Endothelial cell of umbilical vein (primary cell): ENCODE measurements around the gene RNF222. TPM values are rescaled to one million over a fixed set of nuclear protein-coding genes. Genes with fewer than 3 reads are reported as not detected.

Experiments
- BruUV-seq: library from RNA; stranded (reverse); fragments of 400-500 nt; replicated peaks from 2 replicates; lab custom pipeline; 2021; lab: Mats Ljungman, UMichigan
- CTCF ChIA-PET: fragments of 300-600, 350-600 bp; sonication (Branson Sonifier 250); formaldehyde crosslinking; loops from one replicate; lab custom pipeline; 2021; ENCODE audit warnings: antibody characterized with exemption, inconsistent platforms; lab: Charles Lee
- POLR2A ChIA-PET: fragments of 300-600, 350-600 bp; sonication (Branson Sonifier 250); formaldehyde crosslinking; loops from one replicate; lab custom pipeline; 2021; ENCODE audit warnings: antibody characterized with exemption, inconsistent platforms; lab: Charles Lee
- DNase-seq: peaks from one replicate; pipeline ENCODE4 v3.0.0-alpha.2; 2011; ENCODE audit warnings: low read depth, low spot score
- FAIRE-seq: peaks from 2 replicates; lab custom pipeline; 2011; peaks lifted over from hg19 to GRCh38; lab: Jason Lieb, UNC
- H2AFZ ChIP-seq: 2 replicates; pipeline ENCODE4 v1.6.0; 2012; ENCODE audit warnings: low read depth, low read length, control low read depth, inconsistent platforms
- H3K27ac ChIP-seq: 2 replicates; pipeline ENCODE4 v1.5.1; 2011; ENCODE audit warnings: low read depth, mild to moderate bottlenecking, control low read depth, low read length, moderate library complexity; ENCODE audit not compliant: insufficient read depth
- H3K27me3 ChIP-seq, 2 experiments: 2 replicates each; pipeline versions ENCODE4 v1.6.0 to v1.6.1; 2011; ENCODE audit warnings: low read length in 2 of 2, mixed read lengths in 1 of 2; ENCODE audit not compliant: control insufficient read depth in 2 of 2, insufficient read depth in 2 of 2
- H3K36me3 ChIP-seq, 2 experiments: 2 replicates in 1 of 2; 3 replicates in 1 of 2; pipeline ENCODE4 v1.5.1; 2011; ENCODE audit warnings: low read length in 2 of 2, mild to moderate bottlenecking in 1 of 2, moderate library complexity in 1 of 2; ENCODE audit not compliant: control insufficient read depth in 2 of 2, insufficient read depth in 2 of 2; ENCODE audit errors: extremely low read depth in 1 of 2
- H3K4me1 ChIP-seq: 3 replicates; pipeline ENCODE4 v1.5.1; 2011; ENCODE audit warnings: mild to moderate bottlenecking, low read length; ENCODE audit not compliant: control insufficient read depth, insufficient read depth; ENCODE audit errors: extremely low read depth
- H3K4me2 ChIP-seq: 2 replicates; pipeline ENCODE4 v1.6.1; 2011; ENCODE audit warnings: low read length, control low read depth, mixed read lengths; ENCODE audit not compliant: insufficient read depth
- H3K4me3 ChIP-seq, 3 experiments: fragments of 200-600 bp in 1 of 3; sonication (generic), shearing (Covaris generic) in 1 of 3; replicated peaks in 1 of 3; 2 replicates each; pipeline ENCODE4 v1.5.1; 2011 to 2016; ENCODE audit warnings: control low read depth in 3 of 3, low read length in 3 of 3, mild to moderate bottlenecking in 2 of 3, inconsistent platforms in 1 of 3, low read depth in 1 of 3, moderate library complexity in 1 of 3; ENCODE audit not compliant: insufficient read depth in 1 of 3
- H3K79me2 ChIP-seq: 2 replicates; pipeline ENCODE4 v1.6.0; 2012; ENCODE audit warnings: low read length, inconsistent platforms; ENCODE audit not compliant: control insufficient read depth, insufficient read depth
- H3K9ac ChIP-seq: replicated peaks from 2 replicates; pipeline ENCODE3; 2011; ENCODE audit warnings: low read length, control low read depth; ENCODE audit not compliant: insufficient read depth; ENCODE audit errors: extremely low read depth
- H3K9me1 ChIP-seq: replicated peaks from 3 replicates; pipeline ENCODE4 v1.6.0; 2011; ENCODE audit warnings: mild to moderate bottlenecking, low read length; ENCODE audit not compliant: control insufficient read depth, insufficient read depth; ENCODE audit errors: extremely low read depth
- H3K9me3 ChIP-seq: replicated peaks from 2 replicates; pipeline ENCODE4 v1.5.1; 2012; ENCODE audit warnings: low read length, inconsistent platforms; ENCODE audit not compliant: control insufficient read depth, insufficient read depth
- H4K20me1 ChIP-seq: replicated peaks from 2 replicates; pipeline ENCODE3; 2011; ENCODE audit warnings: mild to moderate bottlenecking, low read length; ENCODE audit not compliant: control insufficient read depth, insufficient read depth; ENCODE audit errors: extremely low read depth
- CTCF ChIP-seq, 2 donors: IDR thresholded peaks; 1 replicate in 1 of 2; 2 replicates in 1 of 2; pipeline ENCODE4 v1.5.1; 2011; ENCODE audit warnings: low read length in 2 of 2, mild to moderate bottlenecking in 2 of 2, moderate library complexity in 2 of 2, control low read depth in 1 of 2, inconsistent platforms in 1 of 2, low read depth in 1 of 2; ENCODE audit not compliant: insufficient read depth in 1 of 2; ENCODE audit errors: extremely low read depth in 1 of 2
- EZH2 ChIP-seq: IDR thresholded peaks from 2 replicates; pipeline ENCODE4 v1.6.1; 2012; ENCODE audit warnings: borderline replicate concordance, low read depth, mild to moderate bottlenecking, moderate library complexity, low read length, inconsistent platforms; ENCODE audit not compliant: severe bottlenecking
- FOS ChIP-seq: IDR thresholded peaks from 2 replicates; pipeline ENCODE4 v1.6.1; 2011; ENCODE audit warnings: mild to moderate bottlenecking, low read length, moderate library complexity, borderline replicate concordance; ENCODE audit not compliant: insufficient read depth
- GATA2 ChIP-seq: IDR thresholded peaks from 2 replicates; pipeline ENCODE4 v1.7.0; 2011; ENCODE audit warnings: low read depth, mild to moderate bottlenecking, moderate library complexity, mixed read lengths, low read length; ENCODE audit not compliant: insufficient read length, insufficient read depth
- JUN ChIP-seq: IDR thresholded peaks from 2 replicates; pipeline ENCODE4 v1.6.1; 2011; ENCODE audit warnings: borderline replicate concordance, low read depth; ENCODE audit not compliant: insufficient read length, insufficient read depth
- MAX ChIP-seq: IDR thresholded peaks from 2 replicates; pipeline ENCODE4 v1.6.1; 2011; ENCODE audit not compliant: insufficient read depth, insufficient read length
- MYC ChIP-seq: IDR thresholded peaks from one replicate; pipeline ENCODE4 v1.6.1; 2011; ENCODE audit warnings: mild to moderate bottlenecking, low read depth, low read length
- POLR2A ChIP-seq: IDR thresholded peaks from 2 replicates; pipeline ENCODE4 v1.6.1; 2012; ENCODE audit warnings: low read depth, mild to moderate bottlenecking, control low read depth, low read length
- POLR2AphosphoS5 ChIP-seq: IDR thresholded peaks from 2 replicates; pipeline ENCODE4 v1.6.1; 2012; ENCODE audit warnings: low read depth, mild to moderate bottlenecking, control low read depth, low read length, moderate library complexity; ENCODE audit not compliant: insufficient read depth
- dilution Hi-C: fragments of 300-500 bp; cut with MboI; formaldehyde crosslinking; loops from one replicate; pipeline ENCODE4 v1.15.0; 2019; ENCODE audit warnings: low sequenced_read_pairs; ENCODE audit not compliant: extremely low pct_ligation_motif_present
- intact Hi-C: fragments of 100-400 bp; cut with micrococcal nuclease; formaldehyde crosslinking; loops from one replicate; pipeline ENCODE4 v1.10.0; 2022
- polyA plus RNA-seq, 4 experiments: library from polyadenylated mRNA; depleted of rRNA in 3 of 4; stranded (reverse) in 3 of 4; unstranded in 1 of 4; fragments of >200 nt; gene quantifications; 2 replicates each; pipeline versions ENCODE4 v1.2.1 to v1.2.3, GENCODE V29; 2011 to 2012; ENCODE audit warnings: missing spikeins in 1 of 4
- total RNA-seq: library from RNA; stranded (reverse); gene quantifications from 2 replicates; pipeline ENCODE4 v1.2.3, GENCODE V29; 2021

Gene RNF222
- total and polyA plus RNA-seq, 2 donors (not counting 3 experiments of a cell fraction or from before 2014, with no cell fraction given), result not detected

DNA sequence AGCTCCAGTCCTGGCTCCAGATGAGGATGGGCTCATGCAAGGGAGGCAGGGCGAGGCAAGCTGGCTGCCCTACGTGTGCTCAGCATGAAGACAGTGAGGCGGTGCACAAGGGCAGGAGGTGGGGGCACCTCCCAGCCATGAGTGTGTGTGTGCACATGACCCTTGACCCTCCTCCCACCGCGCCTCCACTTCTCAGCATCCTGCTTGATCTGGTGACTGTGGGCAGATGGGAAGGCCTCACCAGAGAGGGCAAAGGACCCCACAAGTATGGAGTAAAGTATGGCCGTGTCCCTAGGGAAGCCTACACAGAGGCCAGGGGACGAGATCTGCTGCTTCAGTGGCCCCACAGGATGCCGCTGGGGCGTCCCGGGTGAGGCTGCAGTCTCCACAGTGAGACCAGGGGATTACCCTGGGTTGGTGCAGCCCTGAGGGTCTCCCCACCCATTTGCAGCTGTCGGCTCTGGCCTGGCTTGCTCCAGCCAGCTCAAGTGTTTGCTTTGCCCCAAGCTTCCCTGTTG, 7.9 kb upstream of the RNF222 start:
- no peak overlapping the region for H3K9ac ChIP-seq
- no peak for TF ChIP-seq CTCF (IDR thresholded peaks at IDR 0.05; ENCODE audit: extremely low read depth in 1 of 2, insufficient read depth in 1 of 2, low read depth in 1 of 2, low read length in 2 of 2)
- no peak for TF ChIP-seq POLR2A
- no peak for TF ChIP-seq MYC
- TF ChIP-seq GATA2, result no peak
- TF ChIP-seq JUN, result no peak
- no peak for TF ChIP-seq POLR2AphosphoS5
- TF ChIP-seq MAX, result no peak
- TF ChIP-seq FOS, result no peak
- no peak for TF ChIP-seq EZH2
- no peak overlapping the region for H3K4me2 ChIP-seq
- no peaks in the 10 kb centered on the region for H3K36me3 ChIP-seq
- no peaks in the 10 kb centered on the region for H3K79me2 ChIP-seq
- ChIA-PET CTCF (interaction anchor here (0.7 to 1.8 kb wide), 3 partner anchors 30 to 340 kb away, joined by 3 to 6 read pairs (median 4); partner anchors contain the start of gene NDEL1), POLR2A (no interaction called here)
- intact Hi-C loops (no loop called here), dilution Hi-C loops (no loop called here)
- no peak for DNase-seq
- H3K4me3 ChIP-seq, result no peak overlapping the region
- H3K4me1 ChIP-seq, result no peaks in the 10 kb centered on the region
- H4K20me1 ChIP-seq, result no peaks in the 10 kb centered on the region
- H3K9me1 ChIP-seq, result no peaks in the 10 kb centered on the region
- no peak for FAIRE-seq
- peaks cover 0 to 3% of the 10 kb centered on the region in 2 experiments for H3K27me3 ChIP-seq
- no peaks in the 10 kb centered on the region for H3K9me3 ChIP-seq
- H2AFZ ChIP-seq, result no peak overlapping the region
- no peak overlapping the region for H3K27ac ChIP-seq
- BruUV-seq, result no TSS peak
